Mesothelial cell of epicardium (in vitro differentiated cells): Measurements from ENCODE around the gene SYT3. TPM values are rescaled to one million over a fixed set of nuclear protein-coding genes. Genes with fewer than 3 reads are reported as not detected.

Experiments used
- DNase-seq, 2 experiments: peaks; one replicate each; pipeline ENCODE4 v3.0.0; 2021; ENCODE audit warnings: low spot score in 2 of 2; ENCODE audit not compliant: unreplicated experiment in 2 of 2
- H3K27ac Mint-ChIP-seq: 2 replicates; pipeline ENCODE4 v1.8.0; 2021; ENCODE audit warnings: mixed read lengths
- H3K27me3 Mint-ChIP-seq: 2 replicates; pipeline ENCODE4 v1.8.0; 2021; ENCODE audit warnings: low read depth, mixed read lengths
- H3K36me3 Mint-ChIP-seq: 2 replicates; pipeline ENCODE4 v1.8.0; 2021; ENCODE audit warnings: mixed read lengths
- H3K4me1 Mint-ChIP-seq: 2 replicates; pipeline ENCODE4 v1.8.0; 2021; ENCODE audit warnings: mixed read lengths
- H3K4me3 Mint-ChIP-seq: 2 replicates; pipeline ENCODE4 v1.8.0; 2021; ENCODE audit warnings: mild to moderate bottlenecking, moderate library complexity, mixed read lengths
- H3K9me3 Mint-ChIP-seq: 2 replicates; pipeline ENCODE4 v1.8.0; 2021; ENCODE audit warnings: mixed read lengths
- CTCF ChIP-seq: fragments of 200-600 bp; sonication (generic); IDR thresholded peaks from one replicate; pipeline ENCODE4 v1.5.0; 2021; ENCODE audit warnings: antibody characterized with exemption; ENCODE audit not compliant: unreplicated experiment
- total RNA-seq: library from RNA; stranded (reverse); gene quantifications from 3 replicates; pipeline ENCODE4 v1.2.1, GENCODE V29; 2021

SYT3 gene
- total RNA-seq, 1 donor from 2014 or later: 0.60 TPM

GRCh38 chr19:50640368-50640767 lies 687 bp upstream of the SYT3 start:
- no peak for TF ChIP-seq CTCF
- peaks cover 61% of the 10 kb centered on the region for H3K27me3 Mint-ChIP-seq
- H3K9me3 Mint-ChIP-seq: peaks cover under 1% of the 10 kb centered on the region
- no peak for DNase-seq
- no peak overlapping the region for H3K27ac Mint-ChIP-seq
- peak overlapping the region; percentile 53 for H3K4me3 Mint-ChIP-seq
- peaks cover 2% of the 10 kb centered on the region for H3K4me1 Mint-ChIP-seq
- no peaks in the 10 kb centered on the region for H3K36me3 Mint-ChIP-seq

GRCh38 chr19:50638600-50638999 lies 1.1 kb downstream of the SYT3 start:
- Mint-ChIP-seq H3K27me3 (peaks cover 65% of the 10 kb centered on the region), H3K9me3 (peaks cover 9% of the 10 kb centered on the region), H3K36me3 (no peaks in the 10 kb centered on the region), H3K4me1 (peaks cover 2% of the 10 kb centered on the region), H3K4me3 (peak overlapping the region; percentile 78), H3K27ac (no peak overlapping the region)
- no peak for DNase-seq
- no peak for TF ChIP-seq CTCF

GRCh38 chr19:50636317-50637085 lies 3.2 kb downstream of the SYT3 start:
- Mint-ChIP-seq H3K9me3 (peaks cover 13% of the 10 kb centered on the region), H3K4me1 (peaks cover 2% of the 10 kb centered on the region), H3K27ac (no peak overlapping the region), H3K27me3 (peaks cover 56% of the 10 kb centered on the region), H3K4me3 (no peak overlapping the region), H3K36me3 (no peaks in the 10 kb centered on the region)
- DNase-seq: no peak
- TF ChIP-seq CTCF: no peak

GRCh38 chr19:50633973-50634372 lies 5.7 kb downstream of the SYT3 start:
- no peak for TF ChIP-seq CTCF
- peaks cover 13% of the 10 kb centered on the region for H3K9me3 Mint-ChIP-seq
- no peak overlapping the region for H3K4me3 Mint-ChIP-seq
- no peaks in the 10 kb centered on the region for H3K4me1 Mint-ChIP-seq
- H3K27me3 Mint-ChIP-seq: peaks cover 56% of the 10 kb centered on the region
- H3K36me3 Mint-ChIP-seq: no peaks in the 10 kb centered on the region
- DNase-seq: no peak
- no peak overlapping the region for H3K27ac Mint-ChIP-seq

GRCh38 chr19:50633359-50633758 lies 6.3 kb downstream of the SYT3 start:
- H3K4me3 Mint-ChIP-seq: no peak overlapping the region
- no peak for TF ChIP-seq CTCF
- H3K27ac Mint-ChIP-seq: no peak overlapping the region
- no peaks in the 10 kb centered on the region for H3K36me3 Mint-ChIP-seq
- H3K9me3 Mint-ChIP-seq: peaks cover 13% of the 10 kb centered on the region
- H3K27me3 Mint-ChIP-seq: peaks cover 53% of the 10 kb centered on the region
- no peaks in the 10 kb centered on the region for H3K4me1 Mint-ChIP-seq
- no peak for DNase-seq
